Measurements from ENCODE around the gene RALGPS1.

RALGPS1 gene

GRCh38 chr9:127059765-127060361, 145.3 kb downstream of the RALGPS1 start:
- peak; percentile 44 for DNase-seq (ENCODE audit: low spot score)
- no peak for TF ChIP-seq CTCF (IDR thresholded peaks at IDR 0.05; ENCODE audit: borderline replicate concordance, control extremely low read depth, extremely low read depth, insufficient read depth, missing control alignments)
- in situ Hi-C loops (cut with MboI; ENCODE audit: low sequenced_read_pairs, unreplicated experiment): no loop called here

DNA sequence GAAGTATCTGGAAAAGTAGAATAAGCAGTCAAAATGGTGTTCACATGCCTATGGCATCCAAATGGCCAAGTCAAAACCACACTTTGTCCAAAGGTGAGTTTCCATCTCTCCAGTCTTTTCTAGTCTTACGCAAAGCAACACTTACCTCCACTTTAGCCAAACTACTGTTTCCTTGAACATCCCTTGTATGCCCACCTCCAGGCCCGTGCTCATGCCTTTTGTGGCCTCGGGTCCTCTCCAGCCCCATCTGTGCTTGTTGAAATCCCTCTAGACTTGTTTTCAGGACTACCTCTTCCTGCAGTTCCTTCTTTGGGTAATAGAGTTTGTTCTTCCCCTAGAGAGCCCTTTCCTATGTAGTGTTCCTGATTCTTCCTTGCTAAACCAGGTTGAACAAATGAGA, 146.8 kb downstream of the RALGPS1 start:
- TF ChIP-seq CTCF (IDR thresholded peaks at IDR 0.05; ENCODE audit: borderline replicate concordance, control extremely low read depth, extremely low read depth, insufficient read depth, missing control alignments): no peak
- DNase-seq (ENCODE audit: low spot score): no peak
- in situ Hi-C loops (cut with MboI; ENCODE audit: low sequenced_read_pairs, unreplicated experiment): no loop called here

DNA sequence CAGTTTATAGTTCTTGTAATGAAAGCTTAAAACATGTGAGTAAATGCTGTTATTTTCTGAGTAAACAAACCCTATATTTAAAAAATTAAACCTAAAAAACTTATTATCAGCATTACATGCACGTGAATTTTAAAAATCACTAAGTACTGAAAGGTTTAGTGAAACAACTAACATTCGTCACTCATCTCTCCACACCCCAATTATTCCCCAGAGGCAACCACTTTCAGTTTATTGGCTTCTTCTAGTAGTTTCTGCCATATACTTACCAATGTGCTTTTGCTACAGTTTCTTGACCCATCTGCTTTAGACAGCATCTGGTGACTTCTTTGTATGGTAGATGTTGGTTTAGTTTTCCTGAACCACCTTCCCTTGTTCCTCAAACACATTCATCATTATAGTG, 149.8 kb downstream of the RALGPS1 start:
- no peak for TF ChIP-seq CTCF (IDR thresholded peaks at IDR 0.05; ENCODE audit: borderline replicate concordance, control extremely low read depth, extremely low read depth, insufficient read depth, missing control alignments)
- DNase-seq (ENCODE audit: low spot score): no peak
- in situ Hi-C loops (cut with MboI; ENCODE audit: low sequenced_read_pairs, unreplicated experiment): no loop called here

DNA sequence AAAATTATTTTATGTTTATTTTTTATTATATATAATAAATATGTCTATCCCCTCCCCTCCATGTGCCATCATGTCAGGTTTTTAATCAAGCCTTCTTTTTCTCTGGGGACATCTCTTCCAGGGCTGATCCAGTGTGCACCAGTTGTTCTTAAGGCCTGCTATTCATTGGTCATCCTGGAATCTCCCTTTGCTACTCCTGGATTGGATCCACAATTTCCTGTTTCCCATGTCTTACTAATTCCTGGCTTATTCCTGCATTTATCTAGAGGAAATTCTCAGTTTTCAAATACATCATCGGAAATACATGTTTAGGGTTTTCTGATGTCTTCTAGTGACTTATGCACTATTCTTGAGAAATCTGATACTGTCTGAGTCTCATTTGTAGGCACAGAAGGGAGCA, 151.0 kb downstream of the RALGPS1 start:
- DNase-seq (ENCODE audit: low spot score): no peak
- in situ Hi-C loops (cut with MboI; ENCODE audit: low sequenced_read_pairs, unreplicated experiment): no loop called here
- TF ChIP-seq CTCF (IDR thresholded peaks at IDR 0.05; ENCODE audit: borderline replicate concordance, control extremely low read depth, extremely low read depth, insufficient read depth, missing control alignments): no peak

DNA sequence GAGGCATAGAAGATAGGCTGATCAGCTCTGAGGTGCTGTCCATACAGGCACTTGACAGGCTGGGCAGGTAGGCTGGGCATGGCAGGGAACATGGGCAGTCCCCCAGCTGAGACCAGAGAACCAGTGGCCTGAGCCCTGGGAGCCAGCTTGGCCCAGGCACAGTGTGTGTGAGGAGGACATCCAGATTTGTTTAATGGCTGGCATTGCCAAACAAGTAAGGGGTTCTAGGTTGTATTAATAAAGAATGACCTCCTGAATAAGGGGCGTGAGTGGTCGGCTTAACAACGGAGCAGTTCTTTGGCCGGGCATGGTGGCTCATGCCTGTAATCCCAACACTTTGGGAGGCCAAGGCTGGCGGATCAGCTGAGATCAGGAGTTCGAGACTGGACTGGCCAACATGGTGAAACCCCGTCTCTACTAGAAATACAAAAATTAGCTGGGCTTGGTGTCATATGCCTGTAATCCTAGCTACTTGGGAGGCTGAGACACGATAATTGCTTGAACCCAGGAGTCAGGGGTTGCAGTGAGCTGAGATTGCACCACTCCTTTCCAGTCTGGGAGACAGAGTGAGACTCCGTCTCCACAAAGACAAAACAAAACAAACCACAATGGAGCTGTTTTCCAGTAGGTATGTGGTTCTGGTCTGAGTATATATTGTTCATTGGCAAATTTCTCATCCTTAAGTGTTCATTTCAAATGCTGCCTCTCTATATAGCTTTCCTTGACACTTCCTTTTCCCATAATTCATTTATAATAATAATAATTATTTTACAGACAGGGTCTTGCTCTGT, 151.7 kb downstream of the RALGPS1 start:
- DNase-seq (ENCODE audit: low spot score): no peak
- no peak for TF ChIP-seq CTCF (IDR thresholded peaks at IDR 0.05; ENCODE audit: borderline replicate concordance, control extremely low read depth, extremely low read depth, insufficient read depth, missing control alignments)
- in situ Hi-C loops (cut with MboI; ENCODE audit: low sequenced_read_pairs, unreplicated experiment): no loop called here

- DNase-seq (ENCODE audit: low spot score): no peak
- in situ Hi-C loops (cut with MboI; ENCODE audit: low sequenced_read_pairs, unreplicated experiment): no loop called here
- no peak for TF ChIP-seq CTCF (IDR thresholded peaks at IDR 0.05; ENCODE audit: borderline replicate concordance, control extremely low read depth, extremely low read depth, insufficient read depth, missing control alignments)
These were observed 152.2 kb downstream of the RALGPS1 start for GRCh38 chr9:127066851-127067136.
